GM19324 (cell line): ENCODE data around the gene MEGF6.
"Not testable (repeated sequence)": the region's sequence is repeated elsewhere in the genome, so short reads cannot be mapped to it uniquely, and the experiment has no call there.

ENCODE experiments used
- ATAC-seq: cut with Tn5 transposase; IDR thresholded peaks from one replicate; pipeline ENCODE4 v1.9.1; 2021; ENCODE audit warnings: mild to moderate bottlenecking, moderate library complexity; ENCODE audit not compliant: unreplicated experiment, low FRiP score

MEGF6 gene

DNA sequence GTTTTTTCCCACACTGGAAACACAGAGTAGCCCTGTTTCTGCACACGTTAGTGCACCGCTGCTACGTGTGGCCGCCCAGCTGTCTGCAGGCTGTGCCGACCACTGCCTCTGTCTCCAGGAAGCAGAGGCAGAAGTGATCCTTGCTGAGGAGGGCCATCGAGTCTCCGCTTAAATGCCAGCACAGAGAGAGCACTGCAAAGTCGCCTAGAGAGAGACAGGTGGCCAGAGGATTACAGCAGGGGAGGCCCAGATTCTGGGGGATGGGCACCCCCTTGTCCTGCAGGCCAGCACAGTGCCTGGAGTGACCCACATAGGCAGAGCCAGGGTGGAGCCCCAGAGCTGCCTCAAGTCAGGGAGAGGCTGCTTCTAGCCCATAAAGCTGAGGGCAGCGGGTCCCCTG is 19.6 kb upstream of the MEGF6 start:
- ATAC-seq, result no peak

DNA sequence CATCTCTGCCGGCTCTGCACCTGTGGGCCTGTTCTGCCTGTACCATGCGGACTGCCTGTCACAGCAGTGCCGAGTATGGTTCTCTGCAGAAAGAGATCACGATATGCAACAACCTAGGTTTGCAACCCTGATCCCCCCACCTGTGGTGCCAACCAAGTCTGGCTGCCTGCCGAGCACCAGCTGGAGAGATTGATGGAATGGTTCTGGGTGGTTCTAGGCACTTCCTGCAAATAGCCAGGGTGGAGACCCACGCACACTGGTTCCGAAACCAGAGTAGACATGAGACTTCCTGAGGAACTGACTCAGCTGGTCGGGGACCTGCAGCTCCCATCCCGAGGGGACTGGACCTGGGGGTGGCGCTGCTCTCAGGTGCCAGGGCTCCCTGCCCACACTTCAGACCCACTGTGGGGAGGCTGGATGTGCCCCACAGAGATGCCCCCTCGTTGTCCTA is 18.9 kb upstream of the MEGF6 start:
- ATAC-seq, result no peak

DNA sequence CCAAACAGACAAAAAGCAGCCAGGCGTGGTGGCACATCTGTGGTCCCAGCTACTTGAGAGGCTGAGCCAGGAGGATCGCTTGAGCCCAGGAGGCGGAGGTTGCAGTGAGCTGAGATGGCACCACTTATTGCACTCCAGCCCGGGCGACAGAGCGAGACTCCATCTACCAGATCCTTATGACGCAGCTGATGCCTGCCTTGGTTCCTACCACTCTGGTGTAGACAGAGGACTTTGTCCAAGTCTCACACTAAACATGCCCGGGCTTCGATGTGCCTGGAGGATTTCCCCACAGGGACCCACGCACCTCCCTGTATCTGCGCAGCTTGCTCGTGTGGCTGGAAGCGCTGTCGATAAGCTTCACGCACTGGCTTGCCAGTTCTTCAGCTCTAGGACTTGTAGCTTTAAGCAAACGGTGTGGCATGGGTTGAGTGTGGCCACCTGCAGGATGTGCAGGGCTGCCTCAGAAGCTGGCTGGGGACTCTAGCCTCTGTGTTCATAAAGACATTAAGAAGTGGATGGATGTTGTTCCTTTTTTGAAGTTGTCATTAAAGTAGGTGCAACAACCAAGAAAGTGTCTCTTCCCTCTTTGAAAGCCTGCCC is 18.4 kb upstream of the MEGF6 start:
- no peak for ATAC-seq

DNA sequence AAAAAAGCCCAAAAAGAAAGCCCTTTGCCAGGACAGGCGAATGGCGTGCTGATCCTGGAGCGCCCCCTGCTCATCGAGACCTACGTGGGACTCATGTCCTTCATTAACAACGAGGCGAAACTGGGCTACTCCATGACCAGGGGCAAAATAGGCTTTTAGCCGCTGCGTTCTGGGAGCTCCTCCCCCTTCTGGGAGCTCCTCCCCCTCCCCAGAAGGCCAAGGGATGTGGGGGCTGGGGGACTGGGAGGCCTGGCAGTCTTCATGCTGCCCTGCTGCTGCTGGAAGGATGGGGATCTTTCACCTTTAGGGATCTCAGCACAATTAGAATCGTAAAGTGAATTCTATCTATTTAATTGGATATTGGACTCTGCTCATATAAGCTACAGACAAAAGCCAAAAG is 17.1 kb upstream of the MEGF6 start:
- no peak for ATAC-seq

DNA sequence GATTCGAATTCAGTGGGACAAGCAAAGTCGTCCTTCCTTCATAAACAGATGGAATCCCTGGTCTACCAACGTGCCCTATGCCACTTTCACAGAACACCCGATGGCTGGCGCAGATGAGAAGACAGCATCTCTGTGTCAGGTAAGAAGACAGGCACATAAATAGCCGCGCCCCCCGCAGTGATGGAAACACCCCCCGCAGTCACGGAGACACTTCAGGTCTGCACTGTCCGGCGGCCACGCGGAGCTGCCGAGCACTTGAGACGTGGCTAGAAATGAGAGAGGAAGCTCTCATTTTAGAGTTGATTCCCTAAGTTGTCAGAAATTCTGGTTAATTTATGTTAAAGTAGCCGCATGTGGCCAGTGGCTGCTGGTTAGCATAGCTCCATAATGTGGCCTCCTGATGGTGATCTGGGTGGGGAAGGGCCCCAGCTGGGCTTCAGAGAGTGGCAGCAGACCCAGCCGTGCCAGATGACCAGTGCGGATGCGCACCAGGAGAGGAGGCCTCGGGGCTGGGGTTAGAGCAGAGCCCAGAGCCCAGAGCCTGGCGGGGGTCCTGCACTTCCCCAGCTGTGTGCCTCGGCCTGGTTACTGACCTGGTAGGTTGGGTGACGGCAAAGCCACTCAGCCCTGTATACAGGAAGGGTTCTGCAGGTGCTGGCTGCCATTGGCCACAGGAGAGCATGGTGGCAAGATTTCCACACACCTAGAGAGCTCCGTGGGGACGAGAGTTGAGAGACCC is 16.4 kb upstream of the MEGF6 start:
- ATAC-seq, result no peak

DNA sequence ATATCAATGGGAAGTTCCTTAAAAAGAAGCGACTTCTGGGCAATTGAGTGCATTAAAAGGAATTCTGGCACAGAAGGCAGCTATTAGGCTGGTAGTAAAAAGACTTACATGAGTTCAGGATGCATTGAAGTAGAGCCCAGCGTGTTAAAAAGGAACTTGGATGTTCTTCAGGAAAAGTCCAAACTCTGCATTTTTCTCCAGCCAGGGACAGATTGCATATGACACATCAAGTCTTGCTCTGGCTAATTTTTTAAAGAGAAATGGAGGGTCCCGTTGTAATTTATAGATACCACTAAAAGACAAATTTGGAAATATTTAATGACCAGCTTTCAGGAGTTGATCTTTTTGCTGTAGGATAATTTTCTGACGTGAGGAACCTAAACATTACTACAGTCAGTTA is 14.7 kb upstream of the MEGF6 start:
- no peak for ATAC-seq

DNA sequence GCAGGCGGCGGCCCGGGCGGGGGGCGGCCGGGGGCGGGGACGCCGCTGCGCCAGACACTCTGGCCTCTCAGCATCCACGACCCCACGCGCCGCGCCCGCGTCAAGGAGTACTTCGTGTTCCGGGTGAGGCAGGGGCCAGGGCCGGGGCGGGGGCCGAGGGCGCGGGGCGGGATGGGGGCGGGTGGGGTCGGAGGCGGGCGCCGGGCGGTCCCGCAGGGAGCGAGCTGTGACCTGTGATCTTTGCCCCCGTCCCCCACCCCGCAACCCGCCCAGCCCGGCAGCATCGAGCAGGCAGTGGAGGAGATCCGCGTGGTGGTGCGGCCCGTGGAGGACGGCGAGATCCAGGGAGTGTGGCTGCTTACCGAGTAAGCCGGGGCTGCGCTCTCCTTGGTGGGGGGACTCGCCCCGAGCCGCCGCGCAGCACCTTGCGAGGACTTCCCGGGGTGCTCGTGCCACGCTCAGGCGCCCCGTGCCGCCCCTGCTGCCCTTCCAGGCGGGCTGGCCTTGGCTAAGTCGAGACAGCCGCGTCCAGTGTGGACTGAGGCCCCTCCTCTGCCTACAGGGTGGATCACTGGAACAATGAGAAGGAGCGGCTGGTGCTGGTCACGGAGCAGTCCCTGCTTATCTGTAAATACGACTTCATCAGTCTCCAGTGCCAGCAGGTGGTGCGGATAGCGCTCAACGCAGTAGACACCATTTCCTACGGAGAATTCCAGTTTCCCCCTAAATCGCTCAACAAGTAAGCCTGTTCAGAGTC is 14.0 kb upstream of the MEGF6 start:
- peak; percentile 7 for ATAC-seq

DNA sequence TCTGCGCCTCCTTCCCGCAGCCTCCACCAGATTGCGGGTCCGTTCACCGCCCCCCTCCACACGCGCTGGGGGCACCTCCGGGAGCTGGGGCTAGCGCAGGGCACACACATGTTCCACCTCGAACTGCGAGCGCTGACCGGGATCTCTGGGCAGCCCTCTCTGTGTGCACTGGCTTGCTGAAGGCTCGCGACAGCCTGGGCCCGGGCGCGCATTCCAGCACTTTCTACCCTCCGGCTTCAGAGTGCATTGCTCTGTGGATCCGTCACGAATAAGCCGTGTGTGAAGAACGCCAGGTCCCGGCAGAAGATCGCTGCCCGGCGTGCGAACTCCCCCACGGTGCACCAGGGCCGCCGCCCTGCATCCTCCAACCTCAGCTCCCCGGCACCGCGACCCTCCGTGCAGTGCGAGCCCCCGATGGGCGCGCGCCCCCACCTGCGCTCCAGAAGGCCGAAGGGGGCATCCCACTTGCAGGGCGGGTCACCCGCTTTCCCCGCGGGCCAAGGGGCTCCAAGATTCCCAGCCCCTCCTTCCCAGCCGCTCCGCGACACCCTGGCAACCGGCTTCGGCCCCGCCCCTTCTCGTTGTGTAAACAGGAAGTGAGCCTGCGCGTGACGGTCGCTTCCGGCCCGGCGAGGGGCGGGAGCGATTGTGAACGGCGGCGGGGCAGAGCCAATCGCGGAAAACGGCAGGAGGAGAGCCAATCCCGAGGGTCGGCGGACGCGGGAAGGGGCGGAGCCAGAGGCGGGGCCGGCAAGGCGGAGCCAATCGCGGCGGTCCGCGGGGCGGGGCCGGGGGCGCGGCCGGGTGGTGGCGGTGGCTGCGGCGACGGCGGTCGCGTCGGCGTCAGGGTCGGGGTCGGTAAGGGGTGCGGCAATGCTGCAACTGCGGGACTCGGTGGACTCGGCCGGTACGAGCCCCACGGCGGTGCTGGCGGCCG is 13.2 kb upstream of the MEGF6 start, which contains the start of gene TPRG1L:
TSS of gene TPRG1L (plus strand) at position 816 of the 937 bp plus-strand sequence. CDS start at position 874, 58 bp downstream.
- ATAC-seq, result peak; percentile 98

DNA sequence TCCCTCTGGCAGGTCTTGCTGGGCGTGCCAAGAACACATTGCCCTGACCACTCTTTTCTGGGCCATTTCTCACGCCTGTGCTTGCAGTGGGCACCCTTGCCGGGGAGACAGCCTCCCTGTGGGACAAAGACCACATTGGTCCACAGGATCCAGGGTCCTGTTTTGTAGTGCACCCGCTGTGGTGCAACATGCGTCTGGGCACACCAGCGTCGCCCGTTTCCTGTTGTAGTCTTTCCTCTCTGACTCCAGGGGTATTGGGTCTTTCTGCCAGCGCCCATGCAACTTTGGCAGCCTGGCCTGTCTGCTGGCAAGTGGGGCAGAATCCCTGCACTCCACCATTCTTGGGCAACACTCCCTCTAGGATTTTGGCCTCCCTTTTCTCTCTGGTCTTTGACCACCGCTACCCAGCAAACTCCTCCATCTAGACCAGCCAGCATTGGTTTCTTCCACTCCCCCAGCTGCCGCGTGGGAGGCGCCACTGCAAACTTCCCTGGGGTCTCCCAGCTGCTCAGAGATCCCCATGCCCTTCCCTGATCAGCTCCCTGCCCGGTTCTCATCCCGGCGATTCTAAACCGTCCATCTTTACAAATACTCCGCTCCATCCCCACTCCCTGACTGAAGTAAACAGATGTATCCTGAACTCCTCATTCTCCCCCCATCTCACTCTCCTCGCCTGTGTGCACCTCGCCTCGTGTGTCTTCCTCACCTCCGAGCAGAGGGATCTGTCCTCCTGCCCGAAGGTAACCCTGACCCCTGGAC is 12.3 kb upstream of the MEGF6 start:
- no peak for ATAC-seq

DNA sequence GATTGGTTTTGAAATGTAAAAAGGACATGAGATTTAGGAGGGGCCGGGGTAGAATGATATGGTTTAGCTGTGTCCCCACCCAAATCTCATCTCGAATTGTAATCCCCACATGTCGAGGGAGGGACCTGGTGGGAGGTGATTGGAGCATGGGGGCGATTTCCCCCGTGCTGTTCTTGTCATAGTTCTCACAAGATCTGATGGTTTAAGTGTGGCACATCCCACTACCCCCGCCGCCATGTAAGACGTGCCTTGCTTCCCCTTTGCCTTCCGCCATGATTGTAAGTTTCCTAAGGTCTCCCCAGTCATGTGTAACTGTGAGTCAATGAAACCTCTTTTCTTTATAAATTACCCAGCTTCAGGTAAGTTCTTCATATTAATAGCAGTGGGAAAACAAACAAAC is 10.8 kb upstream of the MEGF6 start:
- ATAC-seq, result not testable (repeated sequence)

DNA sequence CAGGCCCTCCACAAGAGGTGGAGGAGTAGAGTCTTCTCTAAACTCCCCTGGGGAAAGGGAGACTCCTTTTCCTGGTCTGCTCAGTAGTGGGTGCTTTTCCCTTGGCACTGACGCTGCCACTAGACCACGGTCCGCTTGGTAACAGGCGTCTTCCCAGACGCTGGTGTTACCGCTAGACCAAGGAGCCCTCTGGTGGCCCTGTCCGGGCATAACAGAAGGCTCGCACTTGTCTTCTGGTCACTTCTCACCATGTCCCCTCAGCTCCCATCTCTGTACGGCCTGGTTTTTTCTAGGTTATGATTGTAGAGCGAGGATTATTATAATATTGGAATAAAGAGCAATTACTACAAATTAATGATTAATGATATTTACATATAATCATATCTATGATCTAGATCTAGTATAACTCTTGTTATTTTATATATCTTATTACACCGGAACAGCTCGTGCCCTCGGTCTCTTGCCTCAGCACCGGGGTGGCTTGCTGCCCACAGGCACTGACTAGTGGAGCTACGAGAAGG is 9.9 kb upstream of the MEGF6 start:
- ATAC-seq, result not testable (repeated sequence)

DNA sequence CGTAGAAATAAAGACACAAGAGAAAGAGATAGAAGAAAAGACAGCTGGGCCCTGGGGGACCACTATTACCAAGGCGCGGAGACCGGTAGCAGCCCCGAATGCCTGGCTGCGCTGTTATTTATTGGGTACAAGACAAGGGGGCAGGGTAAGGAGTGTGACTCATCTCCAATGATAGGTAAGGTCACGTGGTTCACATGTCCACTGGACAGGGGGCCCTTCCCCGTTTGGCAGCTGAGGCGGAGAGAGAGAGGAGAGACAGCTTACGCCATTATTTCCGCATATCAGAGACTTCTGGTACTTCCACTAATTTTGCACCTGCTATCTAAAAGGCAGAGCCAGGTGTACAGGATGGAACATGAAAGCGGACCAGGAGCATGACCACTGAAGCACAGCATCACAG is 9.4 kb upstream of the MEGF6 start:
- ATAC-seq, result no peak

DNA sequence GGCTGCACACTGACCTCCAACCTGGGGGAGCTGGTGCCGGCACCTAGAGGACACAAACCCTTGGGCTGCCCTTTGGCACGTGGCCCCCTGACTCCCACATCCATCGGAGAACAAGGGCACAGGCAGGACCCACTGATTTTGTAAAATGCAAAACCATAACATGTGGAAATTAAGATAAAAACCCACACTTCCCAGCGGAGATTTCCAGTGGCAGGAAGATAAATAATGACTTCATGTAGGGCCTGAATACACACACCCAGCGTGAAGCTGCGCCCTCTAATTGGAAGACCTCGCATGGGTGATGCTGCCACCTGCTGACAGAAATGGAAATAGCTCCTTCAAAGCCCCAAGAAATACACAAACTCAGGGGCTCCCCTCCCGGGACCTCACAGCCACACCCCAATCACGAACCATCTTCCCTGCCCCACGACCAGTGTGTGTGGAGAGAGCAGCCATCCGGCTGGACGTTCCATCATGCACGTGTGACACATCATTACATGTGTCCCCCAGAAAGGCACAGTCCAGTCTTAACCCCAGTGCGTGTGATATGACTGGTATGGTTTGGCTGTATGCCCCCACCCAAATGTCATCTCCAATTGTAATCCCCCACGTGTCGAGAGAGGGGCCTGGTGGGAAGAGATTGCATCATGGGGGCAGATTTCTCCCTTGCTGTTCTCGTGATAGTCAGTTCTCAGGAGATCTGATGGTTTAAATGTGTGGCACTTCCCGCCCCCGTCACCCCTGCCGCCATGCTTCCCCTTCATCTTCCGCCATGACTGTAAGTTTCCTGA is 7.8 kb upstream of the MEGF6 start:
- ATAC-seq, result no peak

DNA sequence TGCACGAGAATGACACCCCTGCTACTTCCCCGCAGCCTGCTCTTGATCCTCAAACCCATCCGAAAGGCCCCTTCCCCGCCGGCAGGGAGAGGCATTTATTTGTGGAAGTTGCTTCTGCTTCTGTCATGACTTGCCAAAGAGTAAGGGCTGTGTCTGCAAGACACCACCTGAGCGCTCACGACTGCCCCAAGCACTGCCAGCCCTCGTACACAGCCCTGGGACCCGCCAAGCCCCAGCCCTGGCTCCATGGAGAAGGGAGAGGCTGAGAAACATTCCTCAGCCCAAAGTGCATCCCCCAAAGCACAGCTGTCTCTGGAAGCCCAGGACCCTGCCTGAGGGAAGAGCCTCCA is 7.2 kb upstream of the MEGF6 start:
- ATAC-seq, result no peak

DNA sequence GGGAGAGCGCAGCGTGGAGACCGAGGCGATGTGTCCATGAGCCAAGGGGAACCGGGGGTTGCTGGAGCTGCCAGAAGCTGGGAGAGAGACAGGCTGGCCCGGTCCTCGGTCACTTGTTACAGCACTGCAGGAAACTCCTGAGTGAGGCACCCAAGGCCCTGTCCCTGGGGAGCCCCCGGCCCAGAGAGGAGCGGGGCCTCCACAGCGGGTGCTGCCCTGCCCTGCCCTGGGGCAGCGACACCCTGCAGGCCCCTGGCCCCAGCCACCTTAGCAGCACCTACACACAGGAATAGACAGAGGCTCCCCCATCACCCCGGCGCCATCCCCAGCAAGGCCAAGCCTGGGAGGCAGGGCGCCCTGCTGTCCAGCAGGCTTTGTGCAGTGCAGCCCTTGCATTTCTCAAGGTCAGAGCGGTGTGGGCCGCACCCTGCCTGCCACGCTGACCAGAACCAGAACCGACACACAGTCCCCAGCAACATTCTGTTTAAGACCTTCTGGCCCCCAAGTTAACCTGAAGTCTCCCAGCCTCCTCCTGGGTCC is 6.6 kb upstream of the MEGF6 start:
- no peak for ATAC-seq

DNA sequence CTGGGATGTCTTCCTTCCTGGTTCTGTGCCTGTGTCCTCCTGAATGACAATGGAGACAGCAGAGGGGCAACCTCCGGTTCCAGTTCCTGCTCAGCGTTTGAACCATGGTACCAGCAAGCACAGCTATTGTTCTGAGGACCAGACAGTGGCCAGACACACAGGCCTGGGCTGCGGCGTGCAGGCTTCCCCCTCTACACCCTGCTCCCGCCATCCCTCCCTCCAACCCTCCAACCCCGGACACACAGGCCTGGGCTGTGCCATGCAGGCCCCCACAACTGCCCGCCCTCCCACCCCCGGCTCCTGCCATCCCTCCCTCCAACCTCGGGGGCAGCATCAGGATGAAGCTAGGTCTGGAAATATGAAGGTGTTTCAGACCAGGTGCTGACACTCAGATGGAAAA is 5.6 kb upstream of the MEGF6 start:
- ATAC-seq, result no peak

DNA sequence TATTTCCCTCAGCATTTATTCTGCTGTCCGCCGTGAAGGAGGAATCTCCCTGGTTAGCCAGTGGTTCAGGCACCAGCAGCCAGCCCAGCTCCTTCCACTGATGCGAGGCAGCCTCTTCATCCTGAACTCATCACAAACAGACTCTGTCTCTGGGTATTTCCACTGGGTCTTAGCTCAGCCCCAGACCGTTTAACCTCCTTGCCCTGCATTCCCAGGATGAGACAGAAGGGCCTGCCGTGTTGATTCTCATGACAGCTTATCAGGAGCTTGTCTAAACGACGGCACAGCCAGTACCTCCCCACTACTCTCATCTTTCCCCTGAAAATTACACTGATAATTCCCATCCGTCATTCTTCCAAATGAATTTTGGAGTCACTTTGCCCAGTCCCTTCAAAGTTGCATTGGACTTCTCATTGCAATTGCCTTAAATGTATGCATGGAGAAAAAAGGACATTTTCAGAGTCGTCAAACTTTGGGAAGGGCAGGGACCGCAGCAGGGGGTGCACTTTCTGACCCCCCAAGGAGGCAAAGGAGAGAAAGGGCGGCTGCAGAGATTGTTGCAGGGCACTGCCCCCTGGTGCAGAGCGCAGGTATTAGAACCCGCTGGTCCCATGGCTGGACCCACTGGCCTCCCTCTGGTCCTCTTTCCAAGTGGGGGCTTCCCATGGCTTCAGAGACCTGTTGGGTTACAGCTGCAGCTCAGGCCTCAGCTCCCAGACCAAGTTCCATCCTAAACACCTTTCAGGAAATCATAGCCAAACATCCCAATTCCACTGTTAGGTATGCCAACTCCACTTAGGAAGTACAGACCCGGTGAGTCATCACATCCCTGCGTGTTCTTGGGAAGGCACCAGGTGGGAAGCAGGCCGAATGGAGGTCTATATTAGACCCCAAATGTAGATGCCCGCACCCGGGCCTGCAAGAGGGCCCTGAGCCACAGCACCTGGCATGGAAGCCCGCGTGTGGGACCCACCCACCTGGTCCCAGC is 3.7 kb upstream of the MEGF6 start:
- no peak for ATAC-seq
